ENCODE results near the gene CHAT.

CHAT gene

DNA sequence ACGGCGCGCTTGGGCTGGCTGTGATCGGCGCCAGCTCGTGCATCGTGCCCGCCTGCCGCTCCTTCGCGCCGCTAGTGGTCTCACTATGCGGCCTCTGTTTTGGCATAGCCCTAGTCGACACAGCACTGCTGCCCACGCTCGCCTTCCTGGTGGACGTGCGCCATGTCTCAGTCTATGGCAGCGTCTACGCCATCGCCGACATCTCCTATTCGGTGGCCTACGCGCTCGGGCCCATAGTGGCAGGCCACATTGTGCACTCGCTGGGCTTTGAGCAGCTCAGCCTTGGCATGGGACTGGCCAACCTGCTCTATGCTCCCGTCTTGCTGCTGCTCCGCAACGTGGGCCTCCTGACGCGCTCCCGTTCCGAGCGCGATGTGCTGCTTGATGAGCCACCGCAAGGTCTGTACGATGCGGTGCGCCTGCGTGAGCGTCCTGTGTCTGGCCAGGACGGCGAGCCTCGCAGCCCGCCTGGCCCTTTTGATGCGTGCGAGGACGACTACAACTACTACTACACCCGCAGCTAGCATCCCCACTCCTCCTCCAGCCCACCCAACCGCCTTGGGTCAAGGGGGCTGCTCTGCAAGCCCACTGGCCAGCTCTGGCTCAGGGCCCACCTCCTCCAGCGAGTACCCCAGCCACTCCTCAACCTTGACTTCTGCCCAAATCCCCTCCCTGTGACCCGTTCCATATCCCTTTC, 1.9 kb upstream of the CHAT start:
- no peak for DNase-seq (ENCODE audit: low read depth in 2 of 3, low spot score in 2 of 3)

DNA sequence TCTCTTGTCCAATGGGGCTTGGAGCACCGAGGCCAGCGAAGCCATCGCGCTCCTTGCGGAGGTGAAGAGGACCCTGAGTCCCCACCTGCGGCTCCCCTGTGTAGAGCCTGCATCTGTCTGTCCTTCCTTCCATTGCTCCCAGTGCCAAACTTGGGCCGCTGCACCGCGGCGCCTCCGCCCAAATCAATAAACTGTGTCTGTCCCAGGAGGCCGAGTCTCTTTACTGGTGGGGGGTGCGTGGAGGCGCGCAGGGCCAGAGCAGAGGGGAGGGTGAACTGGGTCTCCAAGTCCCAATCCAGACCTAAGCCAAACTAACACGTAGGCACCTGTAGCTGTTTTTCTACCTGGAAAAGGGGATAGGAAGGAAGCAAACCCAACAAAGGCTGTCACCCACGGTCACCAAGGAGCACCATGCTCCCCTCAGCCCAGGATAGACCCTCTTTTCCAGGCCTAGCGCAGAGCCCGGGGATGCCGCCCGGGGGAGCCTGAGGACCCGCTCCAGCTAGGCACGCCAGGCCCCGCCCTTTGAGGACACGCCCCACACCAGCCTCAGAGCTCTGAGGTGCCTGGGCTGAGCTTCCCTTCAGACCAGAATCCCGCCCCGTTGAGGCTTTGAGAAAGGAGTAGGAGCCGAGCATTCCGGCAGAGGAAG, 1.2 kb upstream of the CHAT start:
- DNase-seq (ENCODE audit: low read depth in 2 of 3, low spot score in 2 of 3): no peak

DNA sequence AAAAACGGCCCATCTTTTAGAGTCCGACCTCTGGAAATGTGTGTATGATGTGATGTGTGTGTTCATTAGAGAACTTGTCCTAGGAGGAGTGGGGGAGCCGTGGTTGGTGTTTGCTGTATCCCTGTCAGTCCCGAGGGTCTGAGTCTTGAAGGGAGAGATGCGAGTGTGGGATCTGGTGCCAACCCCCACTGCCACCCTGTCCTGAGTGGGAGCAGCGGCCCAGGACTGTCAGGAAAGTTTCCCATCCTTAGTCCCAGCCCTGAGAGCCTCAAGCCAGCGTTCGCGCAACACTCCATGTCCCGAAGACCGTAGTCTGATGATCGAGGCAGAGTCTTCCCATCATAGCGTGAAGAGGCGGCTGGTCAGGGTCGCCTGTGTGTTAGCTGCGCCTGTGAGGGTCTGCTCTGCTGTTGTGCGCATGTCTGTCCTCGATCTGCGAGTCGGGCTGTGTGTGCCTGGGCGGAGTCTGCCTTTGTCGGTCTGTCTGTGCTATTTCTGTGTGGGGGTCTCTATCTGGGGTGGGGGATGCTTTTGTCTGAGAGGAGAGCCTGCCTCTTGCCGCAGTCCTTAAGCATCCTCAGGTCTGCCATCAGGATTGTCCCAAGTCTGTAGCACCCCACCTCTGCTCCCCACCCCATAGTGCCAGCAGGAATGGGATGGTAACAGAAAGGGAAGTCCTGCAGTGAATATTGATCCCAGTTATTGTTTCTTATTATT, 514 bp upstream of the CHAT start:
- DNase-seq (ENCODE audit: low read depth in 2 of 3, low spot score in 2 of 3): no peak

- DNase-seq (ENCODE audit: low read depth in 2 of 3, low spot score in 2 of 3): no peak
Observed at GRCh38 chr10:49614242-49615198, 683 bp downstream of the CHAT start.

DNA sequence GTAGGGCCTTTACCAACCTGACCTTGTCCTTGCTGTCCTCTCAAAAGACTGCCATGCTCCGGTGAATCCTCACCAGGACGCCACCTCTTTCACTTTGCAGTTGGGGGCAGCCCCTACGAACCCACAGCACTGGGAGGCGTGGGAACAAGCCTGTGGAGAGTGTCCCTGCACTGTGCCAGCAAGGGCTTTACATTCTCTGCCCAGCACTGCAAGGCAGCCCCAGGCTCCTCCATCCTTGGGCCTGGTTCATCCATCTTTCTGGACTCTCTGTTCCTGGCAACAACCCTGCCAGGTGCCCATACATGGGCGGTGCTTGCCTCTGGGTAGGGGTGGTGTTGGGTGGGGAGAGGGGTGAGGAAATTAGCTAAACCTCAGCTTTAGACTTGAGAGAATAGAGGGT, 1.4 kb downstream of the CHAT start:
- DNase-seq (ENCODE audit: low read depth in 2 of 3, low spot score in 2 of 3): no peak

DNA sequence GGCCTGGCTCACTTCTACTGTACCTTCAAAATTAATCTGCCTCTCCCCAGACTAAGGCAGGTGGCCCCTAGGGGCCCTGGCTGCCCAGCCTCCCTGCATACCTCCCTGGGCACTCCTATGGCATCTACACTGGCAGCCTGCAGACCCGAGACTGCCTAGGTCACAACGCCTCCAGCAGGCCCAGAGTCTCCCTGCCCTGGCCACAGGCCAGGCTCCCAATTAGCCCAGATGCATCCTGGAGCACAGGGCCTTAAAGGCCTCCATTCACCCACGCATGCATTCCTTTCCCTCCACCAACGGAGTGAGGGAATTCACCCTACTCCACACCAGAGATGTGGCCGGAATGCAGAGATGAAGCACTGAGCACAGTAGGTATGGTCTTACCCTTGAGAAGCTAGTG, 1.9 kb downstream of the CHAT start:
- no peak for DNase-seq (ENCODE audit: low read depth in 2 of 3, low spot score in 2 of 3)

DNA sequence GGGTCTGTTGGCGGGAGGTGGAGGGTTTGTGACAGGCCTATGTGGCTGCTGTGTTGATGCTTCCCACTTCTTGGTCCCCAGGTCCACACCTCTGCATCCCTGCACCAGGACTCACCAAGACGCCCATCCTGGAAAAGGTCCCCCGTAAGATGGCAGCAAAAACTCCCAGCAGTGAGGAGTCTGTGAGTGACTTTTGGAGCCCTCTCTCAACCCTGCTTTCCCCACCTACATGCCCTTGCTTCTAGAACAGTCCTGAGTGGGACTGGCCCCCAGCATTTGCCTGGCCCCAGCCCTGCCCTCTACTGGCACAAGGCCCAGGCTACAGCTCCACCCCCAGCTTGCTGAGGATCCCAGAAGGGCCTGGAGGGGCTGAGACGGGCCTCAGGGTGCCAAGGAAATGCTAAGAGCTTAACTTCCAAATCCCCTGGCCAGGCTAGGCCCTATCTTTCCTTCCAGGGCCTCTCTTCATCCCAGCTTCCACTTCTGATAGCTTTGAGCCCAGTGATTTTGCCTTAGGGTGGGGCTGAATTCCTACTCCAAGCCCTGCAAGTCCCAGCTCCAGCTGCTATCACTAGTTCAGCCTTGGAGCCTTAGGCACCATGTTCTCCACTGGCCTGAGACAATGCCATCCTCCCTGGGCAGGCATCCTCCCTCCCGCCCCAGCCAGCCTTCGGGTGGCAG, 2.7 kb downstream of the CHAT start:
- DNase-seq (ENCODE audit: low read depth in 2 of 3, low spot score in 2 of 3): no peak

DNA sequence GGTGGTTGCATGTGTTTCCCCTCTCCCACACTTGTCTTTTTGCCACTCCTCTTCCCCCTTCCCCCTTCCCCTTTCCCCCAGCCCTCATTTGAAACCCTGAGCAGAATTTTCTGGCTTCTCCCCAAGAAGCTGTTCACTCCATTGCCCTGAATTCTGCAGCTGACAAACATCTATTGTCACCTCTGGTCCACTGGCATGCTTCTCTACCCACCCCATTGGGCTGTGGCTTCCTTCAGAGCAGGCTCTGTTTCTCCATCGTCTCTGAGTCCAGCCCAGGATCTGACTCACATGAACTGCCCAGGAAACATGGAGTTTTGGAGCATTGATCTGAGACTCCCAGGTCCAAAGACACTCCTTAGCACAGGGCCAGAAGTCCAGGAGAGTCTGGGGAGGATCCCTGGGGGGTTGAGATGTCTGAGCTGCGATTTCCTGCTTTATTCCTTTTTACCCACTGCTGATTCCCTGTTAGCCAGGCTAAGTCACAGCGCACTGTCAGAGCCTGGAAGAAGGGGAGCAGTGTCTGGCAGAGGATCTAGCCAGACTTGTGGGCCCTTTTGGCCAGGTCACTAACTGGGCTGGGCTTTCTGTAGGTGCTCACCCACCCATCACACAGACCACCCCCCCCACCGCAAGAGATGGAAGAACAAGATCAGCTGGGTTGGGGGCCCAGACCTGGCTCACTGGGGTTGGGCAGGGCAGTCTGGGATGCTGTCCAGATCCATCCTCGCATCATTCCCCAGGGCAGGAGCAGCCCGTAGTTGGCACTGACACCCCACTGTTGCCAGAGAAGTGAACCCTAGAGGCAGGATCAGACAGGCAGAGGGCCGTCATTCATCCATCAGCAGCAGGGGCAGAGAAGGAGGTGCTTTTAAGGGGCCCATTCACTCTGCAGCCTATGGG, 3.5 kb downstream of the CHAT start:
- DNase-seq (ENCODE audit: low read depth in 2 of 3, low spot score in 2 of 3): no peak

GRCh38 chr10:49618821-49619220, 5.0 kb downstream of the CHAT start:
- DNase-seq (ENCODE audit: low read depth in 2 of 3, low spot score in 2 of 3): no peak

DNA sequence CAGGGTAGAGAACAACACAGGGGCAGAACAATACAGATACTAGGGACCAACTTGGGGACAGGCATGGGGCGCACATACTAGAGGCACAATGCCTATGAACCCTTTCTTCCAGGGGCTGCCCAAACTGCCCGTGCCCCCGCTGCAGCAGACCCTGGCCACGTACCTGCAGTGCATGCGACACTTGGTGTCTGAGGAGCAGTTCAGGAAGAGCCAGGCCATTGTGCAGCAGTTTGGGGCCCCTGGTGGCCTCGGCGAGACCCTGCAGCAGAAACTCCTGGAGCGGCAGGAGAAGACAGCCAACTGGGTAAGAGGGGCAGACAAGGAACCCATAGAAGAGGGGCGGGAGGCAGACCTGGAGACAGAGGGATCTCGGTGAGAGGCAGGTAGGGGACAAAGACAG, 5.8 kb downstream of the CHAT start:
- DNase-seq (ENCODE audit: low read depth in 2 of 3, low spot score in 2 of 3): no peak

- DNase-seq (ENCODE audit: low read depth in 2 of 3, low spot score in 2 of 3): no peak
Observed at GRCh38 chr10:49620286-49620810, 6.5 kb downstream of the CHAT start.

- no peak for DNase-seq (ENCODE audit: low read depth in 2 of 3, low spot score in 2 of 3)
Observed at GRCh38 chr10:49620841-49621378, 7.1 kb downstream of the CHAT start.

DNA sequence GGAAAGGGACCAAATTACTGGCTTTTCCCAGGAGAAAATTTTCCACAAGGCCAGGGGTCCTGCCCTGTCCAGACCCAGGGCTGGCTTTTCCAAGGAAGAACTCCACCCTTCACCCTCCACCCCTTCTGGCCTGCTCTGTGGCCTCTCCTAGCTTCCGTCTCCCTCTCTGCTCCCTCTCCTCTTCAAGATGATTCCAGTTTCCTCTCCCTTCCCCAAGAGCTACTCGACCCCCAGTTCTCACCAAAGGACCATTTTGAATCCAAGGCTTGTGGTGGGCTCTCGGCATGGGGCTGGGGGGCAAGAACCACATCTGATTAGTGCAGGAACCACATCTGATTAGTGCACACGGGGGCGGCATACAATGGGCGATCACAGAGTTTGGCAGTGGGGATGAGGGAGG, 7.7 kb downstream of the CHAT start:
- no peak for DNase-seq (ENCODE audit: low read depth in 2 of 3, low spot score in 2 of 3)

DNA sequence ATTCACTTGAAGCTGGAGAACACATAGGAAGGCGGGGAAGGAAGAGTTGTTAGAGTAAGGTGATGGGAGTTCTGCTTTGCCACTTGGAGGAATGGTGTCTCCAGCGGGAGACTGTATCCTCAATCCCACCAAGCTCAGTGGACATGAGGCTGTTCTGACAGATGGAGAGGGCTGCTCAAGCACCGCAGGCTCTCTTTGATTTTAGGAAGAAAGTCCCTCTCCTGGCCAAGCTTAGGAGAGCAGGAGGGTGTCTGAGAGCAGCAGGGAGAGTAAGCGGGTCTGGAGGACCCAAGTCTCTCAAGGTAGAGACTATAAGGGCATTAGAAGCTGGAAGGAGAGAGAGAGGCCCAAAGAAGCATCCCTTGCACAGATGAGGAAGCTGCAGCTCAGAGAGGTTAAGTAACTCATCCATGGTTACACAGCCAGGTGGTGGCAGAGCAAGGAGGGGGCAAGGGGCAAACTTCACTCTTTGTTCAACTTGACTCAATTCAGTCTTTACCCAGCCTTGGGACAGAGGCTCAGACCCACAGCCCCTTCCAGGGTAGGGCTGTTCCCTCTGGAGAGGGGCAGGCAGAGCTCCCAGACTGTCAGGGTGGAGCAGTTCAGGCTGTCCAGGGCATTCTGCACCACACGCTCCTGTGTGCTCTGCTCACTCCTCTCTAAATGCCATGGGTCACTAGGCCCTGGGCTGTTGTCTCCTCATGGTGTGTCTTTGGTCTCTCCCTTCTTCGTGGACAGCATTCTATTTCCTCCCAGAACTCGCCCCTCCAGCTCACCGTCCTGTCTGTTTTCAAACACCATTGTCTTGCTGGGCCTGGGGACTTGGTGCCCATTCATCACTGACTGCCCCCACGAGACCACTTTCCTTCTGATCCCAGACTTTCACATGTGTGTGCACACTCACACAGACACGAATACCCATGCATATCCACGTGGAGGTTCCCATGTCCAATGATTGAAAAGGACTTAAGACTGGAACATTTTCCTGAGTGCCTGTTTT, 8.9 kb downstream of the CHAT start:
- no peak for DNase-seq (ENCODE audit: low read depth in 2 of 3, low spot score in 2 of 3)

GRCh38 chr10:49624629-49625028, 10.8 kb downstream of the CHAT start:
- no peak for DNase-seq (ENCODE audit: low read depth in 2 of 3, low spot score in 2 of 3)

- DNase-seq (ENCODE audit: low read depth in 2 of 3, low spot score in 2 of 3): no peak
Observed at GRCh38 chr10:49625411-49625810, 11.6 kb downstream of the CHAT start.

GRCh38 chr10:49627038-49627437, 13.2 kb downstream of the CHAT start:
- DNase-seq (ENCODE audit: low read depth in 2 of 3, low spot score in 2 of 3): no peak

DNA sequence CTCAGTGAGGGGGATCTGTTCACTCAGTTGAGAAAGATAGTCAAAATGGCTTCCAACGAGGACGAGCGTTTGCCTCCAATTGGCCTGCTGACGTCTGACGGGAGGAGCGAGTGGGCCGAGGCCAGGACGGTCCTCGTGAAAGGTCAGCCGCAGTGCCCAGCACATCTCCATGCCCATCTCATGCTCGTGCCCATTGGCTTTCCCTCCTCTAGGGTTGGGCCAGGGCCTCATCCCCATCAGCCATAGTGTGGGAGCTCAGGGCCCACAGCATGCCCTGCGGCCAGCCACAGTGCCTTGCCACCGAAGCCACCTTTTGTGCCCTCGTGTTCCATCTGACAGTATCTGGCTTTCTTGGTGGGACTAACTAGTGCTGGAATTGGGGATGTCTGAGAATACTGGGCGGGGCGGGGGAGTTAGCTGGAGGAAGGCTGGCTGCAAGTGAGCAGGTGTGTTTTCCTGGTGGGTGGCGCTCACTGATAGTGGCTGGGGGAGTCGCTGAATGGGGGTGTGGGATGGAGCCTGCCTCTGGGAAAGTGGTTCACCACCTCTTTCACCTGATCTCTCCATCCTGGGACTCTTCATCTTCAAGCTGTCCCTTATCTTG, 13.9 kb downstream of the CHAT start:
- no peak for DNase-seq (ENCODE audit: low read depth in 2 of 3, low spot score in 2 of 3)
